ENCODE measurements around the gene FRMPD4. TPM values are rescaled to one million over a fixed set of nuclear protein-coding genes. Genes with fewer than 3 reads are reported as not detected.

The FRMPD4 gene
- total and polyA plus RNA-seq, 10 of the 15 experiments (the other 5 are each of a cell fraction or from before 2014, with no cell fraction given), result not detected

DNA sequence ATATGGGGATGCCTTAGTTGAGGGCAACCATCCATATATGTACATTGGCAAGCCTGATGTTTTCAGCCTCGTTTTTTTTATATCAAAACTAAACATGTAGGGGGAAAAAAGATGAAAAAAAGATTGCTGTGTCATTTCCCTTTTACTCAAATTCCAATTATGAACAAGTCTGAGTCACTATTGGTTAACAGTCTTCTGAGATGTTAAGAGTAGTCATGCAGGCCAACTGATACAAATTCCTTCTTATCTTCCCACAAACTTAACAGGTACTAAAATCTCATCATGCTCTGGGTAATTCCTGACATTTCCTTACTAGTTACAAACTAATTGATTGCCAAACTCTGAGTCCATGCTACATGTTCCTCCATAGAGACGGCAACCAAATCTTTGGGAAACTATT lies 222.1 kb downstream of the FRMPD4 start (continued):
- TF ChIP-seq WRNIP1 (IDR thresholded peaks at IDR 0.05; ENCODE audit: borderline replicate concordance, low read depth, low read length), result no peak
- no peak for TF ChIP-seq CHD1 (IDR thresholded peaks at IDR 0.05; ENCODE audit: low read depth, low read length)
- TF ChIP-seq CHD2 (IDR thresholded peaks at IDR 0.05; ENCODE audit: borderline replicate concordance, low read depth, low read length), result no peak
- TF ChIP-seq IRF5 (IDR thresholded peaks at IDR 0.05; ENCODE audit: borderline replicate concordance), result no peak

- H3K27ac ChIP-seq (ENCODE audit: control insufficient read depth, insufficient read depth), result no peak overlapping the region
- DNase-seq (ENCODE audit: low read depth, low spot score) (no peak), ATAC-seq (no peak), FAIRE-seq (no peak)
- CTCF ChIA-PET, result interaction anchor here (0.6 kb wide), 1 partner anchor 1212 kb away, joined by 3 read pairs; no protein-coding TSS in a partner anchor
- in situ Hi-C loops (cut with MboI) (no loop called here), intact Hi-C loops (cut with micrococcal nuclease; ENCODE audit: unreplicated experiment) (no loop called here)
- SMC1A ChIA-PET (ENCODE audit: uncharacterized antibody, unreplicated experiment), result interaction anchor here (0.9 kb wide), 1 partner anchor 49 kb away, joined by 3 read pairs; no protein-coding TSS in a partner anchor
- no peaks in the 10 kb centered on the region for H3K36me3 ChIP-seq (ENCODE audit: control insufficient read depth in 2 of 2, insufficient read depth in 2 of 2, low read length in 1 of 2)
- no TSS peak for BruUV-seq (replicated peaks)
- no peak overlapping the region for H2AFZ ChIP-seq (ENCODE audit: control insufficient read depth, low read depth, low read length)
- TF ChIP-seq NR2F1 (conservative IDR thresholded peaks at IDR 0.05), result no peak
- no peaks in the 10 kb centered on the region for H3K4me1 ChIP-seq (ENCODE audit: control insufficient read depth, insufficient read depth, low read length)
- H3K4me2 ChIP-seq (ENCODE audit: control insufficient read depth, insufficient read depth), result no peak overlapping the region
- RAD21 ChIA-PET (ENCODE audit: unreplicated experiment), result no interaction called here
- no peak overlapping the region for H3K4me3 ChIP-seq
- no peaks in the 10 kb centered on the region for H3K27me3 ChIP-seq (replicated peaks in 1 of 2; ENCODE audit: control insufficient read depth in 2 of 2, insufficient read depth in 2 of 2, low read length in 1 of 2)
- no peak overlapping the region for H3K9ac ChIP-seq (ENCODE audit: control insufficient read depth, insufficient read depth, low read length)
- POLR2A ChIA-PET, result no interaction called here
- H3K9me3 ChIP-seq (replicated peaks; ENCODE audit: control insufficient read depth, insufficient read depth, low read length), result no peaks in the 10 kb centered on the region
- H4K20me1 ChIP-seq (ENCODE audit: control insufficient read depth, insufficient read depth), result no peaks in the 10 kb centered on the region
- H3K79me2 ChIP-seq (ENCODE audit: control insufficient read depth, insufficient read depth, low read length), result no peaks in the 10 kb centered on the region
Observed at GRCh38 chrX:12360986-12361598, 222.8 kb downstream of the FRMPD4 start.

Data from GM12878 (cell line).